Left renal cortex interstitium (tissue), 4 donors: ENCODE data around the gene PTPRG. TPM values are rescaled to one million over a fixed set of nuclear protein-coding genes. Genes with fewer than 3 reads are reported as not detected.

Source experiments
- DNase-seq, 4 donors: peaks; one replicate each; pipeline ENCODE4 v3.0.0-alpha.2; 2013; ENCODE audit warnings: low read depth in 4 of 4, low spot score in 2 of 4, missing footprints in 1 of 4
- polyA plus RNA-seq, 4 donors: library from polyadenylated mRNA; unstranded; fragments of 120-200 nt; gene quantifications; one replicate each; pipeline ENCODE4 v1.2.1, GENCODE V29; 2013; ENCODE audit not compliant: insufficient read length in 4 of 4

Gene PTPRG
- polyA plus RNA-seq, 4 donors: 75.4 to 87.4 (median 78.9) TPM

GRCh38 chr3:61646851-61647525, 85.6 kb downstream of the PTPRG start:
- no peak for DNase-seq

GRCh38 chr3:61648481-61648880, 87.1 kb downstream of the PTPRG start:
- no peak for DNase-seq

GRCh38 chr3:61649381-61650170, 88.2 kb downstream of the PTPRG start:
- no peak for DNase-seq

- no peak for DNase-seq
Observed at GRCh38 chr3:61650276-61650675, 88.9 kb downstream of the PTPRG start.

DNA sequence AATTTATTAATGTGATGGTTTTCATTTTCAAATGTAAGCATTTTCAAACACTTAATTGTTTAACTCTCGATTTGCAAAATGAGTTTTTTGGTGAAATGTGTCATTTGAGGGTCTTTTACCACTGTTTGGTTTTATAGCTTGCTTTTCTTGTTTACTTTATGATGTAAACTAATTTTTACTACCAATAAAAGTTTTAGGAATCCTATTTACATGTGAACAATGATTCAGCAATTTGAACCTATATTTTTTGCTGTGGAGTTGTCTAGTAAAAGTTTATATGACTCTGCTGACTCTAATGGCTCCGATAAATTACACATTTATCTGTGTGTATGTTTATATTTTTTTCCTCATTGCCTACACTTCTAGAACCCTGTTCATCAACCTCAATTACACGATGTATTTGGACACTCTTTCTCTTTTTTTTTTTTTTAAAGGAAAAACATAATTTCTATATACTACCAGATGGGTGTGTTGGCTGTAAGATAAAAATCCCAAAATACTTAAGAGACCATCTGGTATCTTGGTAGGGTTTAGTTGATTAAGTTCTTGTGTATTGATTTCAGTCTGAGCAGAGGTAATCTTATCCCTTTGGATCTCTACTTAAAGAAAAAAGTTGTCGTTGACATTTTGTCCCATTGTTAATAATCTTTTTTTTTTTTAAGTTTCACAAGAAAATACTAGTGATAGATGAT, 89.5 kb downstream of the PTPRG start:
- DNase-seq: no peak

GRCh38 chr3:61657689-61658088, 96.3 kb downstream of the PTPRG start:
- DNase-seq: no peak

- no peak for DNase-seq
Observed at GRCh38 chr3:61662861-61663260, 101.5 kb downstream of the PTPRG start.

GRCh38 chr3:61663356-61664104, 102.2 kb downstream of the PTPRG start:
- no peak for DNase-seq

DNA sequence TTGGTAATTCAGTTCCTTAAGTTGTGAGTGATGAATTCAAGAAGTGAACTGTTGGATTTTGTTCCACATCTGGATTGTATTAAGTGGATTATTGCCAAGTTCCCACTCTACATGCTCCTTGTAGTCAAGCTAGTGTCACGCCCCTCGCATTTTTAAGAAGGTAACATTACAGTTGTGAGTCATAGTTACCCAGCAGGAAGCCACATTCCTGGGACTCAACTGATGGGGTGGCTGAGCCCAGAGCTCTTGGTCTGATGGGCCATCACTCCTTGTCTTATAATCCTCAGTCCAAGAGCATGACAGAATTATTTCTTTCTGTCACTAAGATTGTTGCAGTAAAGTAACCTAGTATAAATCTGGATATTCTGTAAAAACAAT, 102.7 kb downstream of the PTPRG start:
- DNase-seq: no peak

DNA sequence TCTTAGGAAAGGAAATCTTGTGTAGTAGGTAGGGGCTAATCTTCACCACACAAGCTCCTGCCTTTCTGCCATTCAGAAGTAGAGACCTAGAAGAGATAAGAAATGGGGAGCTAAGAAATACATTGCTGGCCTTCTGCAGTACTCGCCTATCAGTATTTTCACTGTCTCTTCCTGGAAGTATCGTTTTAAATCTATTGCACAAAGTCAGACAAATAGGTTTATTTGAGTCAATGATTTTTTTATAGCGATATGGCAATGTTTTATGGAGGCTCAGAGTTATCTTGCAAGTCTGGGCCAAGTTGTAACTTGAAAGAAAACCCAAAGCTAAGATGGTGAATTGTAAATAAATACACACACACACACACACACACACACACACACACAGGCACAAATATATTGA, 103.8 kb downstream of the PTPRG start:
- no peak for DNase-seq

DNA sequence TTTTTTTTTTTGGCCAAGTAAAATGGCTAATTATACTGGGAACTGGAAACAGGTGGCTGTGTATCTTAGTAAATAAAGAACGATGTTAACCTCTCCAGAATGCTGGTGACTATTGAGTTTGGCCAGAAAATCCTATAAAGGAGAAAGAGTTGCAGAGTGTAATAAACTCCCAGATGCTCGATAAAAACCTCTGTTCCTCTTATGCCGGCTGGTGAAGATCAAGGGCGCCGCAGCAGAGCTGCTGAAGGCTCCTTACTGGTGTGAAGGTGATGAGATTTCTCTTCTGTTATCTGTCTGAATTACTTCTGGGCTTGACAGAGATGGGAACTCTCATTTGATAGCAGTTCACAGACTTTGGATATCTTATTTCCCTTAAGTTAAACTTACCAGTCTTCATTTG, 104.6 kb downstream of the PTPRG start:
- no peak for DNase-seq

DNA sequence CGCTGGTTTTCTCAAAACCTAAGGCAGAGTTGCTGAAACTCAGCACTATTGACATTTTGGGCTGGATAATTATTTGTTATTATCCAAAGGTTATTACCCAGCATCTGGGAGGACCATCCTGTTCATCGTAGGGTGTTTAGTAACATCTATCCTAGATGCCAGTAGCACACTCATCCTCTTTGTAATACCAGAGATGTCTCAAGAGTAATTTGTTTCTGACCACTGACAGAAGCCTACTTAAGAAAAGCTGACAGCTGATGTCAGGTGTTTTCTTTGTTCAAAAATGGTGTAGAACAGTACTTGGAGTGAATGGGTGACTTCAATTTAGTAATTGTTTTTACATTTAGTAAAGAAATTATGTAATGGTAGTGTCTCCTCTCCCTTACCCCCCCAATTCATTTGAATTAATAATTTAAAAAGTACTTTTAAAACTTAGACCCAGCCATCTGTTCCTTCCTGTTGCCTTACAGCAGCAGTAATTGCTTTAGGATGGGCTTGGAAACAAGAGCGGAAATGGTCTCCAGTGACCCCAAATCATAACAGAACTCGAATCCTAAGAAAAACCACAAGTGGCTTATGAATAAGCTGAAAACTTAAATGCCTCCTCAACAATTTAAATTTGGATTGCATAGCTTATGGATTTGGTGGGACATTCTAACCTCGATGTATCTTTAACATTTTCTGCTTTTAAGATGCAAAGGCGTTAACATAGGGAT, 105.4 kb downstream of the PTPRG start:
- no peak for DNase-seq

DNA sequence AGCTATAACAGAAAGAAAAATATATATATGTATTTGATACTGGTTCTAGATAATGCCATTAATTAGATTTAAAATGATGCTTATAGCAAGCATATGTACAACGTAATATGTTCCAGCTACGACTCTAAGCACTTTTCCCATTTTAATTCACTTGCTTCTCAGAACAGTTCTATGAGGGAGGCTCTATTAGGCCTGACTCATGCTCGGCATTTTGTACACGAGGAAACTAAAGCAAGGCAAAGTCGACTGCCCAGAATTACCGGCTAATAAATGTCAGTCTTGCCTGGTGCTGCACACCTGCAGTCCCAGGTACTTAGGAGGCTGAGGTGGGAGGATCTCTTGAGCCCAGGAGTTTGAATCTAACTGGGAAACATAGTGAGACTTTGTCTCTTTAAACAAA, 106.0 kb downstream of the PTPRG start:
- no peak for DNase-seq

- no peak for DNase-seq
Observed at GRCh38 chr3:61667814-61668213, 106.4 kb downstream of the PTPRG start.

GRCh38 chr3:61668317-61668864, 107.0 kb downstream of the PTPRG start:
- no peak for DNase-seq

GRCh38 chr3:61669203-61669602, 107.8 kb downstream of the PTPRG start:
- no peak for DNase-seq

- DNase-seq: no peak
Observed at GRCh38 chr3:61669668-61670299, 108.4 kb downstream of the PTPRG start.

GRCh38 chr3:61673651-61674050, 112.3 kb downstream of the PTPRG start:
- DNase-seq: no peak

GRCh38 chr3:61674596-61674995, 113.2 kb downstream of the PTPRG start:
- DNase-seq: no peak

GRCh38 chr3:61679026-61679425, 117.7 kb downstream of the PTPRG start:
- DNase-seq: no peak
